NCI-H524 (cell line): ENCODE results near the gene CATSPER3.

Source experiments
- DNase-seq, 2 experiments: peaks; one replicate each; lab custom pipeline; 2025; lab: John Stamatoyannopoulos, UW

Gene CATSPER3

DNA sequence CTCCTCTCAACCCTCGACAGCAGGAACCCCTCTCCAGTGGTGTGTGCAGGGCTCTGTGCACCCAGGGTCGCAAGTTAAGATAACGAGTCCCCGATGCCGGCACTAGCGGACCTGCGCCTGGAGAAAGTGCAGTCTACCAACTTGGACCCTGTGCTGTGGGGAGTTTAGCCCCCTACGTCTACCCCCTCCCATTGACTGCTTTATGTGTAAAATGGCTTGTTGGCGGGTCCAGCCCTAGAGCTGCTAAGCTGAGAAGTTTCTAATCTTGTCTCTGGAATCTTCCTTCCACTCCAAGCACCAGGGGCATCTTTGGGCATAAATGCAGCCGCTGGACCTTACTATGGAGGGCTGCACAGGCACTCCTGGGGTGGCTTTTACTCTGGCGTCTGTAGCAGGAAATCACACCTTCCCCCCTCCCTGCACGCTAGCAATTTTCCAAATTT lies 73.5 kb downstream of the CATSPER3 start:
- no peak for DNase-seq

DNA sequence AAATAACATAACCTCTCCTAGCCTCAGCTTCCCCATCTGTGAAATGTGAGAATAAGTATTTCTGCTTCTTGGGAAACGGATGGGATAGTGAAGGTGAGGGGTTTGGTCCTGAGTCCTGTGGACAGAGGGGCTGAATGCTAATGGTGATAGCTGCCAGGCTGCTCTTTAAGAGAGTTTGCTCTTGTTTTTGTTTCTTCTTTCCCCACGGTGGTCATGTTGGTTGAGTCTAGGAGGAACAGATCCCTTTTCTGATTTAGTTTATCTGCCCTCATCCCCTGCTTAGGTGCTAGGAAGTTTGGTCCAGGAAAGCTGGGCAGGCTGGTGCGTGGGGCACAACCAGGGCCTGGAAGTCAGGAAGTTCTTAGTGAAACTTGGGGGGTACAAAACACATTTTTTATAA lies 74.0 kb downstream of the CATSPER3 start:
- DNase-seq, result no peak

DNA sequence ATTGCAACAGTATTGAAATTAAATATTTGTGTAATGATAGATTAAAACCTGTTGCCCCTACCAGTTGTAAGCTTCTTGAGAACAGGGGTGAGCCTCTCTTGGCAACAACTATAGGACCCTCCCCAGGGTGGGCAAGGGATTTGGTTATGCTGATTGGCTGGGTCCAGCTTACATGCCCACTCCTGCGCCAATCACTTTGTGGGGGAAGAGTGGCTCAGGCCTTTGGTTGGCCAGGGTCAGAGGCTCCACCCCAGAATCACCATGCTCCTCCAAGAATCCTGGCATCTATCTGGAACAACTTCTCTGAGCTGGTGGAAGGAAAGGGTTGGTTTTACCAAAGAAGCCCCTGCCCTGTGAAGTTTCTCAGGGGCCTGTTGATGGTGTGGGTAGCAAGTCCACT lies 74.9 kb downstream of the CATSPER3 start:
- DNase-seq, result no peak

DNA sequence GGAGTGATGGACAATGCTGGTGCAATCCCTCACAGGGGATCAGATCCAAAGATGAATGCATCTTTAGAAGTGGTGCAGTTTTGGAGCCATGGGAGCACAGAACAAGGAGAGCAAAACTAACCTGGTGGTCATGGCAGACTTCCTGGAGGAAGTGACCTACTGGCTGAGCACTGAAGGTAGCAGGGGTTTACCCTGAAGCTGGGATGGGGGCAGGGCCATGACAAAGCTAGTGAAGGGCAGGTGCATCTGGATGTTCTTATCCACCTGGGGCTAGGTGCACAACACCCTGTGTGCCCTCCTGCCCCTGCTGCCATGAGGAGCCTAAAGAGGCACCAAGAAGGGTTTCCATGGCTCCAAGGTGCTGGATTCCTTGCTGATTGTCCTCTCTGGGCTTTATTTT lies 77.8 kb downstream of the CATSPER3 start:
- DNase-seq, result no peak

DNA sequence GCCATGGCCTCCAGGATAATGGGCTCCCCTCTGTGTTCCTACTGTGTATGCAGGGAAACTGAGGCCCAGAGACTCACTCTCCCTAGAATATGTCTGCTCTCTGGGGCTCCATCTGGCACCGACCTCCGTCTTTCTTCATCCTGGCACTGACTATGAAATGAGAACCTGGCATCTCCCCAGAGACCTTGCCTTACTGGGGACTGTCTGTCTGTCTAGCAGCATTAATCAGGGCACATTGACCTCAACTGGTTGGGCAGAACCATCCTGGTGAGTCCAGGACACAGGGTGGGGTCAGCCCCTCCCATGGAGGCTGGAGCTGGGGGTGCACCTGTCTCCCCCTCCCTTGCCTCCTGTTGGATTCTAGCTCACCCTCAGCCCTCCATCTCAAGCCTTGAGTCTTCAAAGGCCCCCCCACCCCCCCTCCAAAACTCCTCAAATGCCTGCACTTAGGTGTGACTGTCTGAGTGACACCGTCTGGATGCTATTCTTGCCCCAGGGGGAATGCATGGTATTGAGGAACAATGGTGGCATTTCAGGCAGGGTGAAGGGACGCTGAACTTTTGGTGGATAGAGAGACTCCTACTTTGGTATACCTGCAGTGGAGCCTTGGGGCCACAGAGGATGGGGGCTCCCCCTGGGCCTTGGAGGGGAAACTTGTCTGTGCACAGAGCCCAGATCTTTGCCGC lies 79.1 kb downstream of the CATSPER3 start:
- DNase-seq, result no peak

DNA sequence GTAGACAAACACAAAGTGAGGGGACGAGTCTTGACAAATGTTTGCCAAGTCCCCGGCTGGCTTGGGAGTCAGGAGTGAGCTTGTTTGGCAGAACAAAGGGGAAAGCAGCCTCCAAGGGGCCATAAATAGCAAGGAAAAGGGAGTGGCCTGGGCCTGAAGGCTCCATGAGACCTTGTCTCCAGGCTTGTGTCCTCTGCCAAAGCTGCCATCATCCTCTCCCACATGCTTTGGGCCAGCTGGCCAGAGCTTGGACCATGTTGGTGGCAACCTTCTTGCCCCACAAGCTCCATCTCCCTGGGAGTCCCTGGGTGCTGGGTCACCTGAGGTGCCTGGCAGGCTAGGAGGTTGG lies 79.6 kb downstream of the CATSPER3 start:
- no peak for DNase-seq

DNA sequence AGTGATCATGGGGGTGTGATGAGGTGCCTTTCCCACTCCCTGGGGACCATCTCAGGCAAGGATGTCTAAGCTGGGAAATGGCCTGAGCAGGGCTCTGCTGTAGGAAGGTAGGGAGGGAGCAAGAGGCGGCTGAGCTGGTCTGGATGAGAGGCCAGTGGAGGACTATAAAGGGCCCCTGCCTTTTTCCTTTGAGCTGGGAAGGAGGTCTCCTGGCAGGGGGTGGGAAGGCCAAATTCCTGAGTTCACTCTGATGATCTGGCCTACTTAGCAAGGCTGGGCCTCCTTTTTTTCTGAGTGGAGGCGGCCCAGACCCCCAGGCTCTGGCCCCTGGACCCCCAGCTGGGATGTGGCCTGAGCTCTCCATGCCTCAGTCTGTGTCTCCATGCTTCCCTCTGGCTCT lies 80.6 kb downstream of the CATSPER3 start:
- no peak for DNase-seq

DNA sequence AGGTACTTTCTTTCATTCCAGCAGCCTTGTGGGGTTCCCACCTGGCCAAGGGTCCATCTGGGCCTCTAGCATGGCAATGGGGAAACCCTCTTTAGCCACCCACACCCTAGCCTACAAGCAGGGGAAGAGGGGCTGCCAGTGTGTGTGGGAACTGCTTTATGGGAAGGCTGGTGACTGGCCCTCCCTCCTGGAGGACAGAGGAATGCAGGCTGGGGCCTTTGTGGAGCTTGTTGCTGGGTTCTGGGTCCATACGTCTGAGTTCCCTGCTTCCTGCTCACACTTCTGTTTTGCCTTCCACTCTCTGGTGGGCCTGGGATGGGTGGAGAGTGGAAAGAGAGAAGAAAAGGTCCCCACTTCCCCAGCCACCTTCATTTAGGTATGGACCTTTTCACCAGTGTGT lies 81.2 kb downstream of the CATSPER3 start:
- no peak for DNase-seq

DNA sequence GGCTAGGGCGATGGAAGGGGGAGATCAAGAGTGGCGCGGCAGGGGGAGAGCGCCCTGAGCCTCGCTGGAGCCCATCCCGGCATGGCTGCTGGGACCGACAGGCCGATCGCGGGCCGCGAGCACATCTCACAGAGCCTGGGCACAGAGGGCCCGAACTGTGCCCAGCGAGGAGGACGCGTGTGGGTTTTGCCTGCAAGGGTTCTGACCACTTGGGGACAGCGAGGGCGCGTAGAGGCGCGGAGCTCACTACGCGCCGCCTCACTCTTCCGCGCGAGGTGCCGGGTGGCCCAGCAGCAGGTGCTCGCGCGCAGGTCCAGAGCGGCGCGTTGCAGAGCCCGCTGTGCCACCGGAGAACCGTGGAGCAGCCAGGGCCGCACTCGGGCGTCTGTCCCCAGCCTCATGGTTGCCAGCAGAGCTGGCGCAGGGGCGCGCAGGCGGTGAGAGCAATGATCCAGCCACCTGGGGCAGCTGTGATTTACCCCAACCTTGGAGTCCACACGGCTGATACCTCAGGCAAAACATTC lies 82.6 kb downstream of the CATSPER3 start:
- no peak for DNase-seq

DNA sequence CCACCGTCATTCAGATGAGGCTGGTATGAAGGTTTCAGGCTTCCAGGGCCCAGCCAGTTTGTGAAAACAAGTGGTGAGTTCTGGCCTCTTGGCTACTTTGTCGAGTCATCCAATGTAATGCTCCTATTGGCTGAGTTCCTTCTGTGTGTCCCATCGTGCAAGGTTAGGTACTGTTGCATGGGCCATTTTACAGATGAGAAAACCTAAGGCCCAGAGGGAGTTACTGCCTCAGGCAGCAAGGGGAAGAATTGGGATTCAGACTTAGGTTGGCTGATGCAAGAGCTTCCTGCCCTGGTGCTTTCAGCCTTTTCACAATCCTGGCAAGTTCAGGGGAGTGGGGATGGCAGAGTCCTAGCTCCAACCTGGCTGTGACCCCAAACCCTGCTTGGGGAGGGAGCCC lies 83.7 kb downstream of the CATSPER3 start:
- DNase-seq, result no peak

DNA sequence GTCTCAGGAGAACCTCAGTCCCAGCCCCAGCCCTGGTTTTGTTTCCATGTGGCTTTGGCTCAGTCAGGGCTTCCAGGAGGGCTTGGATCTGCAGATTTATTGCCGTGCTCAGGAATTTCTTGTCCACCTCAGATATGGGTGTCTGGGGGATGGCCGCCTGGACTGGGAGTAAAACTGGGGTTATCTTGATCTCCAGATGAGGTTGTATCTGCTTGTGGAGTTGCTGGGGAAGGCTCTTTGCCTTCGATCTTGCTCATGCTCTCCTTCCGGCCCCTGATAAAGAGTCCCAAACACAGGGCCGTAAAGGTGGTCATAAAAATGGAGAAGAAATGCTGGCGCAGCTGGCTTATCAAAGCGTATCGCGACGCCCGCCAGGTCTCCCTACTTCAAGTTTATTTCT lies 84.2 kb downstream of the CATSPER3 start:
- DNase-seq, result no peak

DNA sequence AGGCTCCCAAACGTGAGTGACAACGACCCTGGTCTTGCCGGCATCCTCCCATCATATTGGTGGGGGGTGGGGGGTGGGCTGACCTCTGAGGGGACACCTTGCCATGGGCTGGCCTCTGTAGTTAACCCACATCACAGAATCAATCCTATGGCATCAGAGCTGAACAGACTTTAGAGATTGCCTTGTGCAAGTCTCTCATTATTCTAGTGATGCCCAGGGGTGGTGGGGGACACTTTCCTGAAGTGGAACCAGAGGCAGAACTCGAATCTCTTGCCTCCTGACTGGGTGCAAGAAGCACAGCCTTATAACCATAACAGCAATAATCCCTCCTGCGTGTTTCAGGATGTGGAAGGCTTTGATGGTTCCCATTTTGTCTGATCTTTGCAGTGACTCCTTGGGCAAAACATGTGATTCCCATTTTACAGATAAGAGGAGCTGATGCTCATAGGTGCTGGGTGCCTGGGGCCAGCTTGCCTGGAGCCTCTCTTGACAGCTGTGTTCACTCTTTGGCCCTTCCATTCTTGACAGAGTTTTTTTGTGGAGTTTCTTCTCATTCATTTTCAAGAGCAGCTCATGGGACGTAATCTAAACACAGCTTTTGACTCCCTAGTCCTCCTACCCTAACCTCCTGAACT lies 84.9 kb downstream of the CATSPER3 start:
- DNase-seq, result no peak

DNA sequence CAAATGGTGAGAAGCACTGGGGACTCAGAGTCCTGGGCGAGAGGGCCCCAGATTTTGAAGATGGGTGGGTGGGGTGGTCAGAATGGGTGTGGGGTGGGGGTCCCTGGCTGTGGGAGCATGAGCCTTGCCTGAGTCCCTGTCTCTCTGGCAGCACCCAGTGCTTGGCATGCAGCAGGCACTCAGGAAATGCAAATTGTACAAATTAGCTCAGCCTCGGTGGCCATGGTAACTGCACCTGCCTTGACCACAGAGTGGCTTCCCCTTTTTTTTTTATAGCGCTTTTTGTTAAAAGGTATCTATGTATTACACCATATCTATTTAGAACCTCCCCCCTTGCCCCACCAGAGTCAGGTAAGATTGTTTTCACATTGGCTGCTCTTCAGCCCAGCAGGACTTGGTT lies 85.6 kb downstream of the CATSPER3 start:
- no peak for DNase-seq

DNA sequence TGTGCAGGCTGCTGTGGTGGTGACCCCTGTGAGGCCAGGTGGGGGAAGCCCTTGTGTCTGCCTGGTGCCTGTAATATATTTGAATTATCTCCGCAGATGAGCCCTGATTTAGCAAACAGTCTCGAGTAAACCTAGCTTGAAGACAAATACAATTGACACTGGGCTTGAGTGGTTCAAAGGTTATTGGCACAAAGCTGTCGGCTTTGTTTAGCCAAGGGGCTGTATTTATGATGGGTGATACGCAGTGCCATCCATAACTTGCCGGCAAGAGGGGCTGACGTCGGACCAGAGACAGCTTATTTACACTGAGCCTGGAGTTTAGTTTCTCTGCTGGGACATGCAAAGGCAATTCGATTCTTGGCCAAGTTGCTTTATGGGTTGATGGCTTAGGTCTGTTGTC lies 86.3 kb downstream of the CATSPER3 start:
- DNase-seq, result no peak

DNA sequence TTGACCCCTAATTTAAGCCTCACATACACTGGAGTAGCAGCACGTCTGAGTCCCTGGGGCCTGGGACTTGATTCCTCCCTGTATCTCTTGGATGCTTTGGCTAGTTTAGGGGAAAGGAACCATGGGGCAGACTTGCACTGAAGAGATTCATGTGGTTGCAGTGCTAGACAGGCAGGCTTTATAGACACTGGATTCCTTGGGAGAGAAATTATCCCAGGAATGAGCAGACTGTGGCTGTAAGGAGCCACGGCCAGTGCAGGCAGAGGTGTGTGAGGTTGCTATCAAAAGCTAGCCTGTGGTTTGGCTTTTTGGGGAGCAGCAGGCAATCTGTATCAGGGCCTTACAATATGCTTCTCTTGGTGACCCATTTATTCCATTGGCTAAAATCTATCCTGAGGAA lies 86.8 kb downstream of the CATSPER3 start:
- DNase-seq, result no peak

DNA sequence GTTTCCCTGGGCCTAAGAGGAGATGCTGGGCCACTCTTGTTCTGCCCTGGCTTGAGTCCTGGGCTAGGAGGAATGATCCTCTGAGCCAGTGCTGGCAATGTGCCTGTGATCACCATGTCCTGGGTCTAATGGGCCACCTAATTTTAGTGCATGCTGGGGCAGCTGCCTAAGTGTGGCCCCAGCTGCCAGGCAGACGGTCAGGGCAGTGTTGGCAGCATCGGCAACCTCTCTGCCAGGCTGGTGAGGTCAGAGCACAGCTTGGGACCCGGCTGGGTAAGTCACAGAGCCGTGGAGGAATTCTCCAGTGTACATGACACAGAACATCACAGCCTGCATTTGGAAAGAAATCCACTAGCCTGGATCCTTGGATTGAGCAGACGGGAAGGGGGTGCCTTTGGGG lies 87.7 kb downstream of the CATSPER3 start:
- no peak for DNase-seq

DNA sequence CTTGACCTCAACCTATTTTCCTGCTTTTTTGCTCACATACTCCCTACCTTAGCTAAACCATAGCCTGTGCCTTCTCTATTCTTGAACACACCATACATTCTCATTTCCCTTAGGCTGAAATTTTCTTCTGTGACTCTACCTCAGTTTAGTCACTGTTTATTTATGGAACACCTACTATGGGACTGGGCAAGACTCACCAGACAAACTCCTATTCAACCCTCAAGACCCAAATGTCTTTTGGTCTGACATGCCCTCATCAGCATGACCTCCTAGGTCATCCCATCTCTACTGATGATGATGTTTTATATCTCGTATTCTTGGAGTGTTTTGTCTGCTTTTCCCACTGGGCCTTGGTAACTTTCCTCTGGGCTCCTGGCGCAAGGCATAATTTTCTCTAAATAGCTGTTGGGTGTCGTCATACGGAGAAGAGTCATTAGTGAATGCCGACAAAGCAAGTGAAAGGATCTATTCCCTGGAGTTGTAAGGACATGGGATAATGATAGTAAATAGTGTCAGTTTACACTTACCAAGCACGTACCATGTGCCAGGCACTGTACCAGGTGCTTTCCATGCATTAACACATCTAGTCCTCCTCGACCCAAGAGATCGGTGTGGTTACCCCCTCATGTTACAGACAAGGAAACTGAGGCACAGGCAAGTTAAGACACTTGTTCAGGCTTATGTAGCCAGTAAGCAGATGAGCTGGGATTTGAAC lies 88.8 kb downstream of the CATSPER3 start:
- no peak for DNase-seq

DNA sequence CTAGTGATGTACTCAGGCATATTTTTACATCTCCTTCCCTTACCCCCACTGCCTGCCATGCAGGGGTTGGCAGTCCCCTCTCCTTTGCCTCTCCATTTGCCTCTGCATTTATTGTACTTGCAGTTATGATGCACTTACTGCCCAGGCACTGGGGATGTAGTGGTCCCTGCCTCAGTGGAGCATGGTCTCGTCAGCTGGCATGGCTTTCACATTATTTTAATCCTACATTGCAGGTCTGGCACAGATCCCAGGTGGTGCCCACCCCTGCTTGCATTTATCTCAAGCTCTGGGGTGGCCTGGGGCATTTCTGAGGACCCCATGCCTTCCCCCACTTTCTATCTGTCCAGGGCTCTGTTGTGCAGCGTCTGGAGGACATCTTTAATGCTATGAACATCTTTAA lies 89.5 kb downstream of the CATSPER3 start:
- no peak for DNase-seq

DNA sequence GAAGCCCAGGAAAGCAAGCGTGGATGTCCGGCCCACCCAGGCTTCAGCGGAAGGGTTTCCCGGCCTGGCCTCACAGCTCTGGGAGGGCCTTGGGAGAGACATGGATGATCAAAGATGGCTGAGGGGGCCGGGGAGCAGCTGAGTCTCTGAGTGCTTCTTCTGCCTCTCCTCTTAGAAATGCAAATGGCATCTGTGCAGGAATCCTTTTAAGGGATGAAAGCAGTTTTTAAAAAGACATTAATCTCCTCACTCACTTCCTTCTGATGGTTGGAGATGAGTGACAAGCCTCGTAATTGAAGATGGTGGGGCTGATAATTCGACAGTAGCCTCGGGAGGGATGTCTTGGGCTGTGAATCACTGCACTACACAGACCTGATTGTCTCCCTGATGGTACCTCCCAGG lies 90.6 kb downstream of the CATSPER3 start:
- DNase-seq, result no peak

DNA sequence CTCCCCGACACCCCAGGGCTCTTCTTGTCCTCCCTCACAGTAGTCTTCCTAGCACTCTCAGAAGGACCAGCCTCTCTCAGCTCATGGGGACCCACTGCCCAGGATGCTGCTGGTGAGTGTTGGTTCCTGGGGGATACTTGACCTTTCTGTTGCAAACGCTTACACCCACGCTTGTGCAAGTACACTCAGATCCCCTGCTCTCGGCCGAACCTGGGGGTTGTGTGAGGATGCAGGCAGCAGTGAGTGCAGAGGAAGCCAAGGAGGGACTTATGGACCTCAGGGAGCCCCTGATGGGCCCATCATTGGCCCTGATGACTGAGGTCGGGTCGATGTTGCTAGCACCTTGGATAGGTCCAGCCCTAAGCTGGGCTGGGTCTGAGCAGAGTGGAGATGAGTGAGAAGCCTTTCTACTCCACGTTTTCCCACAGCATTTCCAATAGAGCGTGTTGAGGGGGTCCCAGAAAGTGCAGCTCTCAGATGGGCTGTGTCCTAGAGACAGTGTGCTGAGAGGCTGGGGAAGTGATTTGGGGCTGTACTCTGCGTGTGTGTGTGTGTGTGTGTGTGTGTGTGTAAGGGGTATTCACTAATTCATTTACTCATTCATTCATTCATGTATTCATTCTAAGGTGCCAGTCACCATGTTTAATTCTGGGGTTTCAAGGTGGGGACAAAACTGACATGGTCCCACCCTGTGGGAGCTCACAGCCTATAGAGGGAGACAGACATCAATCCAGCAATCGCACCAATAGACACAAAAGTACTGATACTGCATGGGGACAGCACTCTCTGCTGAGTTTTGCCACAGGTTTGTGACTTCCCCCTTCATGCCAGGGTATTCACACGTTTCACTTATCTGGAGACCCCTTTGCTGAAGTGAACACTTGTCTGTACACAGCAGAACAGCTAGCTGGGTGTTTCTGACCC lies 91.6 kb downstream of the CATSPER3 start:
- no peak for DNase-seq

DNA sequence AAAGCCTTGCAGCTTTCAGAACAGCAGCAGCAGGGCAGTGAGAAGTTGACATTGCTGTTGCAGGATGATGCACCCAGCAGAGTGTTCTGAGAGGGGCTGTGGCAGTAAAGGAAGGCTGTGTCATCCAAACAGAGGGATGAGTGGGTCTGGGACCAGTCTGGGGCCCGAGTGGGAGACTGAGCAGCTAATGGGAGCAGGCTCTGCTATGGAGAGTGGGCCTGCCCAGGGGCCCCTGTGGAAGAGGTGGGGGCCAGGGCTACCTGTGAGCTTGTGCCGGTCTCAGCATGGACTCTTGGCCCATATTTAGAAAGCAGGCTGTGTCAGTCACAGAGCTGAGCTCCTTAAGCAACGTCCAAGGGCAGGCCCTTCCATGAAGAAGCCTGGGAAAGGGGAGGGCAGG lies 92.3 kb downstream of the CATSPER3 start:
- DNase-seq, result no peak

DNA sequence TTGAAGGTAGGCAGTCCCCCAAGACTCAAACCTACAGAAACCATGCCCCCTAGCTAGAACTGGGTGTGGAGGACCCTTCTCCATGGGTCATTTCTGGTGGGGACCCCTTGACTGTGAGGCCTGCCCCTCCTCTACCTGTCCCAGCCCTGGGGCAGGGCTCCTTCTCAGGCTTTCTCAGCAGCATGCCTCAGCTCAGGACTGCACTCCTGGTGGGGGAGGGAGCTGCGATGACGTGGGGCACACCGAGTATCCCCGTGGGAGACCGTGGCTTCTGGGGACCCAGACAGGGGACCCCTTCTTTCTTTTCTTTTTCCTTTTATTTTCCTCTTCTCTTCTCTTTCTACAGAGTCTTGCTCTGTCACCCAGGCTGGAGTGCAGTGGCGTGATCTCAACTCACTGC lies 93.3 kb downstream of the CATSPER3 start:
- DNase-seq, result no peak
